DOHH2 (cell line): ENCODE data around the gene RHBG.

Source experiments
- EZH2phosphoT487 ChIP-seq: fragments of 200-600 bp; sonication (generic); IDR thresholded peaks from 2 replicates; pipeline ENCODE4 v1.6.1; 2017; ENCODE audit warnings: borderline replicate concordance, mild to moderate bottlenecking, antibody characterized with exemption, low read length, moderate library complexity, mixed read lengths
- TF ChIP-seq, protein P1 (sequence below): fragments of 200-600 bp; sonication (generic); IDR thresholded peaks from one replicate; pipeline ENCODE4 v1.5.1; 2014; ENCODE audit warnings: antibody characterized with exemption, mild to moderate bottlenecking, low read depth, low read length; ENCODE audit not compliant: poor library complexity, severe bottlenecking

DNA sequence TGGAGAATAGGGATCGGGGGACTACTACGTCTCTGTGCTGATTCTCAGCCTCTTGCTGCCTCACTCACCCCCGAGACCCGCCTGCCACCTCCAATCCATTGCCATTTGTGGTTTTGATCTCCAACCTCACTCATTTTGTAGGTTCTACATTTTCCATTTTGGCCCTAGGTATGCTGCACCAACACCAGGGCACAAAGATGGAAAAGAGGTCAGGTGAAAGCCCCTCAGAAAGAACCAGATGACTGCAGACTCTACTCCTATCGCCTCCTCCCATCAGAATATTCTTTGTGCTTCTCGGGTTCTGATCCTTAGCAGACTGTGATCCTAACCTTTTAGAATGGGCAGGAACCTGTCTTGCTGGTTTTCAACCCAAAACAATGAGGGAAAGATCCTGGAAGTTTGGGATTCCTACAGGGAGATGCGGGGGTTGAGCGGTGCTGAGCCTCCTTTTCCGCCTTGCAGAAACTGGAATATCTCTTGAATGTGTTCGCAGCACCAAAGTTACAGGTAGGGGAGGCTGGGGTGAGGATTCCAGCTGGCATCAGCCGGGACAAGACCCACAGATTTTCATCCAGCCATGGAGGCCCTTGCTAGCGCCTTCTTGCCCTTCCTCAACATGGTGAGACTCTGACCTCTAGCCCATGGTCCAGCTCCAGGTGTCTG is 53.1 kb downstream of the RHBG start:
- TF ChIP-seq, protein P1, sequence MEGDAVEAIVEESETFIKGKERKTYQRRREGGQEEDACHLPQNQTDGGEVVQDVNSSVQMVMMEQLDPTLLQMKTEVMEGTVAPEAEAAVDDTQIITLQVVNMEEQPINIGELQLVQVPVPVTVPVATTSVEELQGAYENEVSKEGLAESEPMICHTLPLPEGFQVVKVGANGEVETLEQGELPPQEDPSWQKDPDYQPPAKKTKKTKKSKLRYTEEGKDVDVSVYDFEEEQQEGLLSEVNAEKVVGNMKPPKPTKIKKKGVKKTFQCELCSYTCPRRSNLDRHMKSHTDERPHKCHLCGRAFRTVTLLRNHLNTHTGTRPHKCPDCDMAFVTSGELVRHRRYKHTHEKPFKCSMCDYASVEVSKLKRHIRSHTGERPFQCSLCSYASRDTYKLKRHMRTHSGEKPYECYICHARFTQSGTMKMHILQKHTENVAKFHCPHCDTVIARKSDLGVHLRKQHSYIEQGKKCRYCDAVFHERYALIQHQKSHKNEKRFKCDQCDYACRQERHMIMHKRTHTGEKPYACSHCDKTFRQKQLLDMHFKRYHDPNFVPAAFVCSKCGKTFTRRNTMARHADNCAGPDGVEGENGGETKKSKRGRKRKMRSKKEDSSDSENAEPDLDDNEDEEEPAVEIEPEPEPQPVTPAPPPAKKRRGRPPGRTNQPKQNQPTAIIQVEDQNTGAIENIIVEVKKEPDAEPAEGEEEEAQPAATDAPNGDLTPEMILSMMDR = no peak
- TF ChIP-seq EZH2phosphoT487 = no peak
